ENCODE data around the gene TAF1C. TPM values are rescaled to one million over a fixed set of nuclear protein-coding genes. Genes with fewer than 3 reads are reported as not detected.

Gene TAF1C
- total RNA-seq, 3 donors from 2014 or later = 35.0 to 49.7 (median 42.2) TPM

- DNase-seq (no peak), ATAC-seq (no peak)
- Histone ChIP-seq H3K9me3 (no peaks in the 10 kb centered on the region), H3K4me3 (no peak overlapping the region), H3K4me1 (ENCODE audit: low read depth) (no peaks in the 10 kb centered on the region), H3K36me3 (ENCODE audit: low read depth) (no peaks in the 10 kb centered on the region)
- no peak for TF ChIP-seq CTCF (IDR thresholded peaks at IDR 0.05)
- intact Hi-C loops (cut with DNase I, micrococcal nuclease) = no loop called here
Measured at GRCh38 chr16:84155771-84156170, 31.1 kb downstream of the TAF1C start.

DNA sequence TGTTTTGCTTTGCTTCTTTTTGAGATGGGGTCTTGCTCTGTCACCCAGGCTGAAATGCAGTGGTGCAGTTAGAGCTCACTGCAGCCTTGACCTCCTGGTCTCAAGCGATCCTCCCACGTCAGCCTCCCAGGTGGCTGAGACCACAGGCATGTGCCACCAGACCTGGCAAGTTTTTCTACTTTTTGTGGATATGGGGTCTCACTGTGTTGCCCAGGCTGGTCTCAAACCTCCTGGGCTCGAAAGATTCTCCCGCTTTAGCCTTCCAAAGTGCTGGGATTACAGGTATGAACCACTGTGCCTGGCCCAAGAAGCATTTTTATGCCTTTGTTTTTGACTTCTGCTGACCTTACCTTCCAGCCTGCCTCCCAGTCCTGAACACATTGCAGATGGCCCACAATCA lies 31.6 kb downstream of the TAF1C start:
- no peak for ATAC-seq
- TF ChIP-seq CTCF (IDR thresholded peaks at IDR 0.05) = no peak
- DNase-seq = no peak
- no peaks in the 10 kb centered on the region for H3K9me3 ChIP-seq
- intact Hi-C loops (cut with DNase I, micrococcal nuclease) = no loop called here
- H3K36me3 ChIP-seq (ENCODE audit: low read depth) = no peaks in the 10 kb centered on the region
- no peak overlapping the region for H3K4me3 ChIP-seq
- no peaks in the 10 kb centered on the region for H3K4me1 ChIP-seq (ENCODE audit: low read depth)

DNA sequence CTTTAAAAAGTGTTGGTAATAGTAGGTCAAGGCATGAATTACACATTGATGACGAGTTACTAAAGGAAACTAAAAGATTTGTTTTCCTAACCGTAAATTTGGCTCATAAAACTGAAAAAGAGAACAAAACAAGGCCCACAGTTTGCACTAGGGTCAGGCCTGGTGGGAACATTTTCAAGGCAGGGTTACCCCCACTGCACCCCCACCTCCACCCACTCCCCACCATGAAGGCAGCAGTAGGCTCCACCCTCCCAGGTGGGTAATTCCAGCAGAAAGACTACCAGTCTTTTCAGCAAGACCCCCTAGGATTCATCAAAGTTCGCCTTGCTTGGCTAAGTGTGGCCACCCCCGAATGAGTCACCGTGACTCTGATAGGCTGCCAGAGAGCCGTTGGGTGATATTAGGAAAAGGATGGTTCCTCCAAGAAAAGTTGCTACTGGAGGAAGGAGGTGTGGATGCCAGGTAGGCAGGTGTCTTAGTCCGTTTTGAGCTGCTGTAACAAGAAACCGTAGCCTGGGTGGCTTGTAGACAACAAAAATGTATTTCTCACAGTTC lies 33.1 kb downstream of the TAF1C start:
- intact Hi-C loops (cut with DNase I, micrococcal nuclease) = no loop called here
- TF ChIP-seq CTCF (IDR thresholded peaks at IDR 0.05) = no peak
- H3K4me3 ChIP-seq = no peak overlapping the region
- H3K4me1 ChIP-seq (ENCODE audit: low read depth) = no peaks in the 10 kb centered on the region
- ATAC-seq (no peak), DNase-seq (no peak)
- H3K9me3 ChIP-seq = no peaks in the 10 kb centered on the region
- no peaks in the 10 kb centered on the region for H3K36me3 ChIP-seq (ENCODE audit: low read depth)

GRCh38 chr16:84150926-84151325 lies 35.9 kb downstream of the TAF1C start:
- no peaks in the 10 kb centered on the region for H3K9me3 ChIP-seq
- intact Hi-C loops (cut with DNase I, micrococcal nuclease) = no loop called here
- H3K4me1 ChIP-seq (ENCODE audit: low read depth) = no peaks in the 10 kb centered on the region
- H3K4me3 ChIP-seq = no peak overlapping the region
- no peak for ATAC-seq
- TF ChIP-seq CTCF (IDR thresholded peaks at IDR 0.05) = no peak
- no peaks in the 10 kb centered on the region for H3K36me3 ChIP-seq (ENCODE audit: low read depth)
- no peak for DNase-seq

GRCh38 chr16:84144859-84145639 lies 41.8 kb downstream of the TAF1C start, which contains the start of the genes DNAAF1 and HSDL1:
Gene DNAAF1 (plus strand): TSS chr16:84145308. CDS start chr16:84145441, 133 bp downstream.
Gene HSDL1 (minus strand): TSS chr16:84145177. CDS start chr16:84131321, 13,856 bp downstream.
- TF ChIP-seq CTCF (IDR thresholded peaks at IDR 0.05) = no peak
- H3K36me3 ChIP-seq (ENCODE audit: low read depth) = no peaks in the 10 kb centered on the region
- peak within 1 kb of the TSS; percentile 90 for H3K4me3 ChIP-seq
- peaks cover 2% of the 10 kb centered on the region for H3K4me1 ChIP-seq (ENCODE audit: low read depth)
- DNase-seq (peak; percentile 92 to 96 (median 92)), ATAC-seq (peak; percentile 99)
- H3K9me3 ChIP-seq = no peaks in the 10 kb centered on the region
- intact Hi-C loops (cut with DNase I, micrococcal nuclease) = no loop called here
